GM18867 (cell line): ENCODE results near the gene ASIC2.

Source experiments
- ATAC-seq: cut with Tn5 transposase; IDR thresholded peaks from one replicate; pipeline ENCODE4 v1.9.1; 2021; ENCODE audit warnings: mild to moderate bottlenecking, moderate library complexity; ENCODE audit not compliant: unreplicated experiment

The ASIC2 gene

GRCh38 chr17:33028778-33029177 lies 264.3 kb downstream of the ASIC2 start:
- no peak for ATAC-seq

DNA sequence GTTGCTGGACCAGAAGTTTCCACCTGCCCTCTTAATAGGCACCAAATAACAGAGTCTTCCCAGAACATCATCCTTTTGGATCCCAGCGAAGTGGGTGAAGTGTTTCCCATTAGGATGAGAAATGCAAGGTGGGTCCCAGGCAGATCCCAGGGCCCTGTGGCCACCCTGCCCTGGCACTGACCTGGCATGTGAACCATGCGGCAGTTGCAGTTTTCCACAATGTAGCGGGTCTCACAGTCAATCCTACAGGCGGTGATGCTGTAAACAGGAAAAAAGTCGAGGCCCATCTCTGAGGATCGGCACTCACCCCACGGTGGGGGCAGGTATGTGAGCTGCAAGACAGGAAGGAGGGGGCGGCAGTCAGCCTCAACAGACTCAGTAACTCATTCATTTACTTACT lies 265.0 kb downstream of the ASIC2 start:
- ATAC-seq, result no peak

DNA sequence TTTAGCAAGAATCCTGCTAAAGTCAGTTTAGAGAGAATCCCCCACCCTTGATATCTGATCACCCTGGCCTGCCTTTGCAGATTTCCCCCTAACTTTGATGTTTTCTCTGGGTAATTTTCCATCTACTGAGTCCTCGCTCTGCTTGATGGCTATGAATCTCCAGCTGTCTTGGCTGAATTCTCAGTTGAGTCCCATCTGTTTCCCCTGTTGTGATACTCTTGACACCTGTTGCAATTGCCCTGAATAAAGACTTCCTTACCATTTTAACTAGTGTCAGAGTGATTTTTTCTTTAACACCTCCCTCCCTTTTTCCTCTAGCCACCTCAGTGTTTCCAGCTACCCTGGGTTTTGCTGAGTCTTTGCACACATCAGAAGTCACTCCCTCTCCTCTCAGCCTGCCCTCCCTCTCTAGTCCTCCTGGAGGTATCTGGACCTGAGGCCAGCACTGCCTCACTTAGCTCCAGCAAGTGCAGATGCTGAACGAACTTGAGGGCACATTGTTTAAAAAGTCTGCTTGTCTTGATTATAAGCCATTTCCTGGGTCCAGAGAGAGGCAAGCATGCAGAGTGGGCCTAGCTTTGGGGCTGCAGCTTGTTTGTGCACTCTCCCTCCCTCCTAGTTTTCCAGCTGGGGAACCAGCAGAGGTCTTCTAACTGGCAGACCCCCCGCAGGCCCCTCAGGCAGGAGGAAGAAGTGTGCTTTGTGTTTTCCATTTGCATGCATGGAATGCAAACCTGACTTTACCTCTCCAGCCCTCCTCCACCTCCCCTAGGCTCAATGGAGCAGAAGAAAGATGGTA lies 268.2 kb downstream of the ASIC2 start:
- no peak for ATAC-seq

GRCh38 chr17:33023790-33024189 lies 269.3 kb downstream of the ASIC2 start:
- no peak for ATAC-seq

DNA sequence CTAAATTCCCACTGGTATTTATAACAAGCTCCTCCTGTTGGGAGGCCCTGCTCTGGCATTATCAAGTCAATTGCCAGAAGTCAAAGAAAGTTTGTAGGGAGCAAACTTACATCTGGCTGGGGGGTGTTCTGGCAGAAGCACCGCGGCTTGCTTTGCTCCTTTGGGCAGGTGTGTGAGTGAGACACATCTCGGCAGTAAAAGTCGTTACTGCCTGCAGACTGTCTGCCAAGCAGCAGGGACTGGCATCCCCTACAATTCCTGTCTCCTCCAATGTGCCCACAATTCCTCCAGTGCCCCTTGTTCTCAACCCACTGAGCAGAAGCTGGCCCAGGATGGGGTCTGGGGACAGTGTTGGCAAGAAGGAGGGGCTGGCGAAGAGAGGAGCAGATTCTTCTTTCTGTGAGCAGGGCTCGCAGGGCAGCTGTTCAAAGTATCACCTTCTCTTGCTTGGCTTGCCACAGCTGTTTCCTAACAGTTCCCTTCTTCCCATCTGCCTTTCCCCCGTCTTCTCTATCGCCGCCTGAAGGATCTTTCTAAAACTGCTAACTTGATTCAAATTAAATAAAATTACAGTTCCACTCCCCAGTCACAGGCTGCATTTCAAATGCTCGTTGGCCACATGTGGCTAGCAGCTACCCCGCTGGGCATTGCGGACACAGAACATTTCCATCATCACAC lies 271.2 kb downstream of the ASIC2 start:
- no peak for ATAC-seq

GRCh38 chr17:33019161-33019890 lies 273.8 kb downstream of the ASIC2 start:
- no peak for ATAC-seq

GRCh38 chr17:33017366-33017765 lies 275.7 kb downstream of the ASIC2 start:
- no peak for ATAC-seq

DNA sequence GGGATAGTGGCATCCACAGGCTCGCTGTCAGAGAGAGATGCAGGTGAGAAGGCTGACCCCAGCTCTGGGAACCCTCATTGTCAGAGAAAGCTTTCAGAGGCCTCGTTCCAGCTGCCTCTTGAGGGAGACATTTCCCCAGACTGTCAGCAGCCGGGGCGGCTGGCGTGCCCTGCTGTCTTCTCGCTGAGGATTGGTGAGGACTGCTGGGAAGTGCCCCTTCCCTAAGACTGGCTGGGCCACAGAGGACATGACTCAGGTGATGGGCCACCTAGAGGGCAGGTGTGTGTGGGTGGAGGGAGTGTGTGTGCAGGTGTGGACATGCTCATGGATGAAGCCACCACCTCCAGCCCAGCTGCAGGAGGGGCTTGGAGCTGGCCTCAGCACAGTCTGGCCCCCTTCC lies 276.2 kb downstream of the ASIC2 start:
- no peak for ATAC-seq

DNA sequence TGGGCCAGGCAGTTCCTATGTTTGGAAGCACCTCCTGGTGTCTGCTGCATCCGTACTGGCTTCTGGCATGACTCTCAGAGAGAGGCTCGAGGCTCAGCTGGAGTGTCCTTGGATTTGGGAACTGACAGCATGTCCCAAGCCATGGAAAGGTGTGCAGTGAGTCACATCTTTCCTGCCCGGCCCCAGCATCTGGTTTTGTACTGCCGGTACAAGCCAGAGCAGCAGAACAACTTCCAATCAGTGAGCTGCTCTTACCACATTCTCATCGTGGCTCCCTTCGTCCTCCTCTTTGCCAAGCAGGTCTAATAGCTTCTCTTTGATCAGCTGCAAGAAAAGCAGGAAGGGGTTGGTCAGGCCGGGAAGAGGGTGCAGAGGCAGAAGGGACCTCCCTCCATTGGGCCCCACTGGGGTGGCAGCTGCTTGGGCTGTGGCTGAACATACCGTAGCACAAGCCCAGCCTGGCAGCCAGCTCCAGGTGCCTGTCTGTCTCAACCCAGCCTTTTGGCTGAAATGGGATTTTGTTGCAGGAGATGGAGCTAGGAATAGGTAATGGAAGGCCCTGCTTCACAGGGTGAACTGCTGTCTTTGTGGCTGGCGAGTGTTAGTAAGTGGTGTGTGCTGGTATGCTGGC lies 277.3 kb downstream of the ASIC2 start:
- no peak for ATAC-seq

- ATAC-seq, result no peak
These were observed 278.3 kb downstream of the ASIC2 start for GRCh38 chr17:33014751-33015150.

DNA sequence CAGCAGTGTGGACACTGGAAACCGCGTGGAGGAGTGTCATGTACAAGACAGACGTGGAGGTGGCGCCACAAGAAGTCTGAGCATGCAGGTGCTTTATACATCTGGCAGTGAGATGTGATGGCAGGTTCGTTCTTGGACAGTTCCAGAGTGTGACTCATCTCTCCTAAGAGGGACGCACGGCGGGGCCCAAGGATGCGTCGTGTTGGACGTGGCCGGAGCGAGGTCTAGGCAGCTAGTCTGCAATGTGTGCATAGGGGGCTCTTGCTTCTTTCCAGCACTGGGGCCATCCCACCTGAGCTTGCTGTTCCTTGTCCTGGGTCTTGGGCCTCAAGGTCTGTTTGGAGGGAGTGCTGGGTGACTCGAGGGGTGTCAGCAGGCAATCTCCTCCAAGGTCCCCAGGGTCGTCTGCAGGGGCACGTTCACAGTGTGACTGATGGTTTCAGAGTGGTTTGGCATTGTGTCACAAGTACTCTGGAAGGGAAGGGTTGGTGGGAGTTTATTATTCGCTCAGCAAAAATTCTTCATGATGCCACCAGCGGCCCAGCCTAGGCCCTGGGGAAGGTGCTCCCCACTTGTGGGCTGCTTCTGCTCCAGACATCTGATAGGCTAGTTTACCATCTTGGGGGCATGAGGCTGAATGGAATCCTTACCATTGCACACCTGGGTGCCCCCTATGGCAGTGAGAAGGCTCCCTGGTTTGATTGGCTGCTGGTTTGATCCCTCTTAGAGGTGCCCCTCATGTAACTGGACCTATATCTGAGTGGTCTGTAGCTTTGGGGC lies 279.3 kb downstream of the ASIC2 start:
- no peak for ATAC-seq

DNA sequence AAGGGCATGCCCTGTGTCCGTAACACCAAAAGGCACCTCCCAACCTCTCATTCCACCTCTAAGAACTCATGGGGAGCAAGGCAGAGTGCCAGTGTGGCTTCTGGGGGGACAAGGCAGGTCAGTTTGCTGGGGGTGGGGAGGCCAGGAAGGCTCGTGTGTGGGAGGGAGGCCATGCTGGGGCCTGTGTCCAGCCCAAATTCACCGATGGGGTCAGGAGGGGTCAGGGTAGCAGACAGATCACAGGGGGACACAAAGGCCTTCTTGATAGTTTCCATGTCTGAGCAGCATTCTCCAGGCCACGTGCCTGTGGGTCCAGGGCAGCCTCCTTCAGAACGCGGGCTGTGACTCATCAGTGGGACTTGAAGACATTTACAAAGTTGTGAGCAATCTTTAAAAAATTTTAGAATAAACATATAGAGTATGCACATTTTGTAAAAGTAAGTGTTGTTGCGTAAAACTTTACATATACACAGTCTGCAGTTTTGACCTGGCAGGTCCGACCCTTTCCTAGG lies 280.5 kb downstream of the ASIC2 start:
- no peak for ATAC-seq

GRCh38 chr17:33009636-33010035 lies 283.5 kb downstream of the ASIC2 start:
- ATAC-seq, result no peak

GRCh38 chr17:33007186-33007585 lies 285.9 kb downstream of the ASIC2 start:
- no peak for ATAC-seq

DNA sequence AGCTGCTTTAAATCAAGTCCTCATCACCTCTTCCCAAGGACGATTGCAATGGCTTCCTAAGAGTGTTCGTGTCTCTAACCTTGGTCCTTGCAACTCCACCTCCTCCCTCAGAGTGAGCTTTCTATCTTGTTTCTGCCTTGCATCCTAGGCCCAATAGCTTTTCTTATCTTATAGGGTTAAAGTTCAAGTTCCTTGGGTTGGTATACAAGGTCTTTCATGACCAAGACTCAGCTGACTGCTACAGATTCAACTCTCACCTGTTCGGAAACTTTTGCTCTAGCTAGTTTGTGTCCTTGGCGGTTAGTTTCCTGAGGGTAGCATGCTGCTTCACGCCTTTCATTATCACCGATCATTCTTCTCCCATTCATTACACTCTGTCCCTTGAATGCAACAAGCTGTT lies 290.8 kb downstream of the ASIC2 start:
- ATAC-seq, result no peak

- ATAC-seq, result no peak
These were observed 294.2 kb downstream of the ASIC2 start for GRCh38 chr17:32998887-32999228.

GRCh38 chr17:32998111-32998886 lies 294.8 kb downstream of the ASIC2 start:
- no peak for ATAC-seq

GRCh38 chr17:32995416-32996045 lies 297.6 kb downstream of the ASIC2 start:
- ATAC-seq, result no peak

- no peak for ATAC-seq
These were observed 299.1 kb downstream of the ASIC2 start for GRCh38 chr17:32993977-32994376.
